C4-2B (cell line): ENCODE data around the gene CCL1.

Source experiments
- ZFX ChIP-seq: fragments of 450-650 bp; IDR thresholded peaks from 2 replicates; pipeline ENCODE4 v1.6.1; 2017
- TF ChIP-seq, protein P1 (sequence below): fragments of 450-650 bp; conservative IDR thresholded peaks from 2 replicates; pipeline ENCODE4 v1.5.1; 2017; ENCODE audit warnings: mild to moderate bottlenecking

- TF ChIP-seq, protein P1, sequence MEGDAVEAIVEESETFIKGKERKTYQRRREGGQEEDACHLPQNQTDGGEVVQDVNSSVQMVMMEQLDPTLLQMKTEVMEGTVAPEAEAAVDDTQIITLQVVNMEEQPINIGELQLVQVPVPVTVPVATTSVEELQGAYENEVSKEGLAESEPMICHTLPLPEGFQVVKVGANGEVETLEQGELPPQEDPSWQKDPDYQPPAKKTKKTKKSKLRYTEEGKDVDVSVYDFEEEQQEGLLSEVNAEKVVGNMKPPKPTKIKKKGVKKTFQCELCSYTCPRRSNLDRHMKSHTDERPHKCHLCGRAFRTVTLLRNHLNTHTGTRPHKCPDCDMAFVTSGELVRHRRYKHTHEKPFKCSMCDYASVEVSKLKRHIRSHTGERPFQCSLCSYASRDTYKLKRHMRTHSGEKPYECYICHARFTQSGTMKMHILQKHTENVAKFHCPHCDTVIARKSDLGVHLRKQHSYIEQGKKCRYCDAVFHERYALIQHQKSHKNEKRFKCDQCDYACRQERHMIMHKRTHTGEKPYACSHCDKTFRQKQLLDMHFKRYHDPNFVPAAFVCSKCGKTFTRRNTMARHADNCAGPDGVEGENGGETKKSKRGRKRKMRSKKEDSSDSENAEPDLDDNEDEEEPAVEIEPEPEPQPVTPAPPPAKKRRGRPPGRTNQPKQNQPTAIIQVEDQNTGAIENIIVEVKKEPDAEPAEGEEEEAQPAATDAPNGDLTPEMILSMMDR = no peak
- TF ChIP-seq ZFX = no peak
These were observed 3.0 kb upstream of the CCL1 start for GRCh38 chr17:34366010-34366409.
